Smooth muscle cell (in vitro differentiated cells): ENCODE data around the gene CCL5. TPM values are rescaled to one million over a fixed set of nuclear protein-coding genes. Genes with fewer than 3 reads are reported as not detected.
A peak's percentile ranks its signal among the peaks of the same experiment; 100 is the strongest.
"Not testable (repeated sequence)": the region's sequence is repeated elsewhere in the genome, so short reads cannot be mapped to it uniquely, and the experiment has no call there.

Experiments
- DNase-seq: peaks from one replicate; lab custom pipeline; 2025; ENCODE audit not compliant: unreplicated experiment; lab: John Stamatoyannopoulos, UW
- H2AFZ ChIP-seq: fragments of 200-600 bp; sonication (generic); 2 replicates; pipeline ENCODE4 v1.6.0; 2016; ENCODE audit warnings: antibody characterized with exemption, low read depth, mild to moderate bottlenecking
- H3F3A ChIP-seq: fragments of 200-600 bp; sonication (generic); 2 replicates; pipeline ENCODE4 v1.6.0; 2017; ENCODE audit warnings: antibody characterized with exemption, low read depth
- H3K27ac ChIP-seq: fragments of 200-600 bp; sonication (generic); 2 replicates; pipeline ENCODE4 v1.5.1; 2016; ENCODE audit warnings: low read depth, mild to moderate bottlenecking
- H3K27me3 ChIP-seq: fragments of 200-600 bp; sonication (generic); 2 replicates; pipeline ENCODE4 v1.6.1; 2016; ENCODE audit warnings: low read depth, mild to moderate bottlenecking
- H3K36me3 ChIP-seq: fragments of 200-600 bp; sonication (generic); 2 replicates; pipeline ENCODE4 v1.5.1; 2016; ENCODE audit warnings: low read depth
- H3K4me1 ChIP-seq: fragments of 200-600 bp; sonication (generic); 2 replicates; pipeline ENCODE4 v1.5.1; 2016; ENCODE audit warnings: low read depth
- H3K4me2 ChIP-seq: fragments of 200-600 bp; sonication (generic); 2 replicates; pipeline ENCODE4 v1.6.0; 2016; ENCODE audit warnings: mild to moderate bottlenecking
- H3K4me3 ChIP-seq: fragments of 200-600 bp; sonication (generic); 2 replicates; pipeline ENCODE4 v1.5.1; 2016; ENCODE audit warnings: mild to moderate bottlenecking
- H3K79me2 ChIP-seq: fragments of 200-600 bp; sonication (generic); 2 replicates; pipeline ENCODE4 v1.6.0; 2016; ENCODE audit warnings: low read depth, mild to moderate bottlenecking
- H3K9ac ChIP-seq: fragments of 200-600 bp; sonication (generic); 2 replicates; pipeline ENCODE4 v1.6.0; 2016; ENCODE audit warnings: low read depth
- H3K9me3 ChIP-seq: fragments of 200-600 bp; sonication (generic); replicated peaks from 2 replicates; pipeline ENCODE4 v1.5.1; 2016; ENCODE audit warnings: low read depth
- H4K20me1 ChIP-seq: fragments of 200-600 bp; sonication (generic); 2 replicates; pipeline ENCODE4 v1.6.0; 2016; ENCODE audit warnings: low read depth
- WGBS: methylation state at CpG from one replicate; pipeline ENCODE4 v1.1.7; 2016; ENCODE audit warnings: low lambda C conversion rate; 5-methylcytosine and 5-hydroxymethylcytosine counted together
- polyA plus RNA-seq: library from polyadenylated mRNA; unstranded; fragments of >200 nt; fragmentation: Nextera tagmentation; extraction: Ambion mirVana; gene quantifications from 2 replicates; pipeline ENCODE4 v1.2.1, GENCODE V29; 2016
- total RNA-seq: library from RNA; depleted of rRNA; stranded (reverse); fragments of >200 nt; gene quantifications from 2 replicates; pipeline ENCODE4 v1.2.3, GENCODE V29; 2014
- TF ChIP-seq, protein P1 (sequence below): fragments of 200-600 bp; sonication (generic); IDR thresholded peaks from 2 replicates; pipeline ENCODE4 v1.5.1; 2017; ENCODE audit warnings: borderline replicate concordance, mild to moderate bottlenecking, antibody characterized with exemption; ENCODE audit not compliant: insufficient read depth, poor library complexity, severe bottlenecking

Gene CCL5
- total and polyA plus RNA-seq, 2 experiments from 2014 or later = 0.09 TPM; not detected in 1

DNA sequence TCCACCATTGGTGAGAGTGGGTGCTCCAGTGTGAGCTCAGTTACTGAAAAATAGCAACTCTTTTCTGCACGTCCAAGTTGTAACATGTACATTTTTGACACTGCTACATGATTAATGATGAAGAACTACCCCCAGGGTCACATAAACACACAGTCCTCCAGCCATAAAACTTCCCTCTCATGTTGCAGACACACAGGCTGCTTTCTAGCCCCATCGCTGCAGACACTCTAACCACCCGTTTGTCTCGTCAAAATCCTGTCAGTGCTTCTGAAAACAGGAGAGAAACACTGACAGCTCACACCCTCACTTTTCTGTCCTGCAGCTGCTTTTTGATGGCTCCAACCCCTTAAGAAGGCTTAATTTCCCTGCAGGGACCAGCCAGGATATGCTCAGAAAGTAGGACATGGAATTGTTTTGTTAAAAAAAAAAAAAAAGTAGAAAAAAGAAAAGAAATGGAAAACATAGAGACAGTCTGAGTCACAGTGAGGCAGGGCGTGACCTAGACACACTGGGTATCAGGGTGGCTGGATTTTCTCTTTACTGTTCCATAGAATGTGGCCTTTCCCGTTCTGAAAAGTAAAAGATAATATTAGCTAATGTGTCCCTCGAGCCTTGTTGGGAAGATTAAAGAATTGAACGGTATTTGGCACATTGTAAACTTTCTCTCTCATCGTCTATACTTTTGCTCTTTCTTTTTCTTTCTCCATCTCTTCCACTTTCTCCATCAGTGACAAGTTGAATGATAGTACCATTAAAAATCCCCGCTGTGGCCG is 20.7 kb upstream of the CCL5 start:
- H3K4me1 ChIP-seq = no peaks in the 10 kb centered on the region
- H3K9ac ChIP-seq = peak overlapping the region; percentile 32
- H2AFZ ChIP-seq = peak overlapping the region; percentile 1
- H3K27ac ChIP-seq = peak overlapping the region; percentile 80
- peak overlapping the region; percentile 76 for H3K4me2 ChIP-seq
- H3K4me3 ChIP-seq = no peak overlapping the region
- 11% methylated on average over 11 of the region's 11 CpGs for WGBS
- H3F3A ChIP-seq = peaks cover 8% of the 10 kb centered on the region
- no peak for DNase-seq
- no peaks in the 10 kb centered on the region for H4K20me1 ChIP-seq
- TF ChIP-seq, protein P1, sequence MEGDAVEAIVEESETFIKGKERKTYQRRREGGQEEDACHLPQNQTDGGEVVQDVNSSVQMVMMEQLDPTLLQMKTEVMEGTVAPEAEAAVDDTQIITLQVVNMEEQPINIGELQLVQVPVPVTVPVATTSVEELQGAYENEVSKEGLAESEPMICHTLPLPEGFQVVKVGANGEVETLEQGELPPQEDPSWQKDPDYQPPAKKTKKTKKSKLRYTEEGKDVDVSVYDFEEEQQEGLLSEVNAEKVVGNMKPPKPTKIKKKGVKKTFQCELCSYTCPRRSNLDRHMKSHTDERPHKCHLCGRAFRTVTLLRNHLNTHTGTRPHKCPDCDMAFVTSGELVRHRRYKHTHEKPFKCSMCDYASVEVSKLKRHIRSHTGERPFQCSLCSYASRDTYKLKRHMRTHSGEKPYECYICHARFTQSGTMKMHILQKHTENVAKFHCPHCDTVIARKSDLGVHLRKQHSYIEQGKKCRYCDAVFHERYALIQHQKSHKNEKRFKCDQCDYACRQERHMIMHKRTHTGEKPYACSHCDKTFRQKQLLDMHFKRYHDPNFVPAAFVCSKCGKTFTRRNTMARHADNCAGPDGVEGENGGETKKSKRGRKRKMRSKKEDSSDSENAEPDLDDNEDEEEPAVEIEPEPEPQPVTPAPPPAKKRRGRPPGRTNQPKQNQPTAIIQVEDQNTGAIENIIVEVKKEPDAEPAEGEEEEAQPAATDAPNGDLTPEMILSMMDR = no peak
- H3K79me2 ChIP-seq = no peaks in the 10 kb centered on the region
- H3K27me3 ChIP-seq = no peaks in the 10 kb centered on the region
- H3K36me3 ChIP-seq = no peaks in the 10 kb centered on the region
- no peaks in the 10 kb centered on the region for H3K9me3 ChIP-seq

GRCh38 chr17:35900280-35900679 is 20.1 kb upstream of the CCL5 start:
- Histone ChIP-seq H4K20me1 (no peaks in the 10 kb centered on the region), H3K4me3 (no peak overlapping the region), H3K9ac (no peak overlapping the region), H3K79me2 (no peaks in the 10 kb centered on the region), H3K9me3 (no peaks in the 10 kb centered on the region), H3K27me3 (no peaks in the 10 kb centered on the region), H3K4me1 (no peaks in the 10 kb centered on the region), H3K27ac (peak overlapping the region; percentile 80), H2AFZ (peak overlapping the region; percentile 1), H3K4me2 (peak overlapping the region; percentile 76), H3F3A (peaks cover 8% of the 10 kb centered on the region), H3K36me3 (no peaks in the 10 kb centered on the region)
- DNase-seq = no peak
- TF ChIP-seq, protein P1 = no peak
- WGBS = 77% methylated on average over 5 of the region's 5 CpGs

DNA sequence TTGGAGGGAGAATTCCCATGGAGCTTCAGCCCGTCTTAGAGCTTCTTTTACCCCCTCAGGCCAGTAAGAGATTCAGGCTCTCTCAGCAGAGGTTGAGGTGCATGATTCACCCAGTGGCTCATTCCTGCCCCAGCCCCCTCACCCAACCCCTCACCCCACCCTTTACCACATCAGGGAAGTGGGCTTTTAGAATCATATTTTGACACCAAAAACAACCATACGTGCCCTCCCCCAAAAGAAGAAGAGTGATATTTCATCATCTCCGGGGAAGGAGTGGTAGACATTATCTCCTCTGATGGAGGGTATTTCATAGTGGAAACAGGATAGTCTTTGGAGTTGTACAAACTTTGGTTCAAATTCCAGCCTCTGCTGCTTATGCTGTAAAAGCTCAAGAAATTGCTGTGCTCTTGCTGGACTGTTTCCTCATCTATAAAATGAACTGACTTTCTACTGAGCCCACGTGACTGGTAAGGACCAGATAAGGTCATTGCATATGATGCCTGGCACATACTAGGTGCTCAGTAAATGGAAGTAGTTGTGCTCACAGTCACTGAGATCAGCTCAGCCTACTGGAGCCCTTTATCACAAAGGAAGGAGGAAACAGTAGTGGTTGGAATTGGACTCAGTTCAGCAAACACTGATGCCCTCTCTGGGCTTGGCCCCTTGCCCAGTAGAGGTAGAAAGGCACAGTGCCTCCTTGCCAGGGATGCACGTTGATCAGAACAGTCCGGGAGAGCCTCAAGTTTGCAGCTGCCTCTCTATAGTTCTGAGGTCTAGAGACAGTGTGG is 18.3 kb upstream of the CCL5 start:
- H3K4me2 ChIP-seq = peak overlapping the region; percentile 20
- no peak overlapping the region for H2AFZ ChIP-seq
- no peaks in the 10 kb centered on the region for H3K4me1 ChIP-seq
- TF ChIP-seq, protein P1 = no peak
- H3K9ac ChIP-seq = no peak overlapping the region
- no peaks in the 10 kb centered on the region for H3K27me3 ChIP-seq
- WGBS = 66% methylated on average over 6 of the region's 6 CpGs
- H3K9me3 ChIP-seq = no peaks in the 10 kb centered on the region
- no peaks in the 10 kb centered on the region for H4K20me1 ChIP-seq
- H3K27ac ChIP-seq = peak overlapping the region; percentile 32
- peaks cover 8% of the 10 kb centered on the region for H3F3A ChIP-seq
- no peaks in the 10 kb centered on the region for H3K36me3 ChIP-seq
- DNase-seq = no peak
- no peaks in the 10 kb centered on the region for H3K79me2 ChIP-seq
- H3K4me3 ChIP-seq = no peak overlapping the region

GRCh38 chr17:35897772-35898171 is 17.6 kb upstream of the CCL5 start:
- H4K20me1 ChIP-seq, H3K4me3 ChIP-seq, H3K36me3 ChIP-seq, H3K9ac ChIP-seq, H3K27me3 ChIP-seq, H3F3A ChIP-seq, H3K9me3 ChIP-seq, H2AFZ ChIP-seq, H3K79me2 ChIP-seq, H3K4me1 ChIP-seq, DNase-seq: not testable (repeated sequence)
- 96% methylated on average over 6 of the region's 7 CpGs for WGBS
- peak overlapping the region; percentile 32 for H3K27ac ChIP-seq
- peak overlapping the region; percentile 20 for H3K4me2 ChIP-seq
